ENCODE measurements around the gene NUCKS1.

NUCKS1 gene

GRCh38 chr1:205693421-205693991, 56.5 kb downstream of the NUCKS1 start:
- no peak for DNase-seq

DNA sequence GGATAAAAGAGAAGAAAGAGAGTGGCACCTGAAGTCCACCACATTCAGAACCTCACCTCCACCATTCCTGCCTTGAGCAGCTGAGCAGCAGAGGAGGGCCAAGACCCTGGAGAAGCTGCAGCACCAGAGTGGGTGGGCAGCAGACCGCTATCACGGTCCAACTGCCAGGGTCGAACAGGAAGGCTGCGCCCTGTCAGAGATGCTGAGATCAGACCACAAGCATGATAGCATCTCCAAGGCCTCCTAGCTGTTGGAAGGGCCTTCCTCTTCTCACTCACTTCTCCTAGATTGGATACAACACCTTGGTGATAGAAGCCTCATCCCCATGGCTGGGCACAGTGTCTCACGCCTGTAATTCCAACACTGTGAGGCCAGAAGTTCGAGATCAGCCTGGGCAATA, 57.6 kb downstream of the NUCKS1 start:
- no peak for DNase-seq

- DNase-seq, result no peak
Observed at GRCh38 chr1:205690122-205690756, 59.7 kb downstream of the NUCKS1 start.

- no peak for DNase-seq
Observed at GRCh38 chr1:205689479-205689878, 60.5 kb downstream of the NUCKS1 start.

GRCh38 chr1:205688171-205689080, 61.6 kb downstream of the NUCKS1 start:
- DNase-seq, result no peak

- no peak for DNase-seq
Observed at GRCh38 chr1:205687242-205687641, 62.7 kb downstream of the NUCKS1 start.

GRCh38 chr1:205681364-205681763, 68.6 kb downstream of the NUCKS1 start:
- DNase-seq, result no peak

DNA sequence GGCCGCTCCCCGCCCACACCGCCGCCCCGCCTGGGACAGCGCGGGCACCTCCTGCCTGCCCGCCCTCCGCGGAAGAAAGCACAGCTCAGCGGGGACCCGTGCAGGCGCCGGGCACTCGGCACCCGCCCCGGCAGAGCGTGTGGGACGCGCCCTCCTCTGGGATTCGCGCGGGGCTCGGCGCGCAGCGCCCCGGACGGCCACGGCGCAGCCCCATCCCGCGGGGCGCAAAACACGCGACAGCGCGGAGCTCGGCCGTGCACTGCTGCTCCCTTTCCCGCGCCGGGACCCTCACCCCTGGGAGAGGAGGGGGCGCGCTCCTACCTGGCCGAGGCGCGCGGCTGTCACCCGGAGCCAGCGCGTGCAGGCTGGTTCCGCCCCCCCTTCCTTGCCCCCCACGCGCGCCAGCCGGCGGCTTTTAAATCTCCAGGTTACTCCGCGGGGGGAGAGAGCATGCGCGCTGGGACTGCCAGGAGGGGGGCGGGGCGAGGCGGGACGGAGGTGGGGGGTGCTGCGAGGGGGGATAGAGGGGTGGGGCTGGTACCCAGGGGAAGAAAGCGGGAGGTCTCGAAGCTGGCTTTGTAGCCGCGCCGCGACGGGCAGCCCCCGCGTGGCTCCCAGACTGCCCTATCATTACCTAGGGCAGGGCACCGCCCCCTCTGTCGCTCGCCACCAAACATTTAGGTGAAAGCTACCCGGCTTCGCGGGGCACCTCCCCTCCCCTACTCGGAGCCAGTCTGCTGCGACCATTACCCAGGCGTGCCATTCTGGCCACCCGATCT, 69.7 kb downstream of the NUCKS1 start, which contains the start of gene SLC45A3:
SLC45A3 (minus strand) TSS at position 437 of the 779 bp plus-strand sequence. CDS start 15,853 bp downstream, outside the sequence.
- no peak for DNase-seq

GRCh38 chr1:205678286-205679111, 71.5 kb downstream of the NUCKS1 start:
- no peak for DNase-seq

- no peak for DNase-seq
Observed at GRCh38 chr1:205677167-205677566, 72.8 kb downstream of the NUCKS1 start.

DNA sequence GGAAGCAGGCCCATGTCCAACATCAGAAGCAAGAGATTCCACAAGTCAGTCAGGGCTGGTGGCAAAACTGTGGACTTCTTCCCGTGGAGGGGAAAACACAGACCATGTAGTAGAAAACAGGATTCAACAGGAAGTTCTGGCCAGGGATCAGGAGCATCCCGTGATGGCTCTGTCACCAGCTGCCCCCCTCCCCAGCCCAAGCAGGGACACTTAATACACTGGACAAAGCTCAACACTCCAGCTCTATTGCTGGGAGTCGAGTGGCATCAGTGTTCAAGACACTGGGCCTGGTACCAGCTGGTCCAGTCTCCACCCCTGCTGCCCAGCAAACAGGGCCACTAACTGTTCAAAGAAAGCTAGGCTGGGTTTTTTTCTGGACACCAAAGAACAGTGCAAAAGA, 73.4 kb downstream of the NUCKS1 start:
- DNase-seq, result no peak

DNA sequence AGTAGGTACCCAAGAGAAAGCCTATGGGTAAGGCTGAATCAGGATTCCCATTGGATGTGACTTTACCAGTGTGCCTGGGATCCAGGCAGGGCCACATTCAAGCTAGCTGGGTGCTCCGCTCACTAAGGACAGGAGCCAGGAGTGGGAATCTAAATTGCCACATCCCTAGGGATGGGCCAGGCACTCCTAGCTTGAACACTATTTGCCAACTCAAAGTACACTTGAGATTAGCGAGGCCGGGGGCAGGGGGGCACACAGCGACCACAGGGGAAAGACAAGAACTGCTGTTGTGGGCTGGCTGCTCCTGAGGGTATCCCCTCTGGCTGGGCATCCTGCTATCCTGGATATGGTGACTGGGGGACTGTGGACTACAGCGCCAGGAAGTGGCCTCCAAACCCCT, 74.0 kb downstream of the NUCKS1 start:
- no peak for DNase-seq

GRCh38 chr1:205675247-205675646, 74.7 kb downstream of the NUCKS1 start:
- no peak for DNase-seq

DNA sequence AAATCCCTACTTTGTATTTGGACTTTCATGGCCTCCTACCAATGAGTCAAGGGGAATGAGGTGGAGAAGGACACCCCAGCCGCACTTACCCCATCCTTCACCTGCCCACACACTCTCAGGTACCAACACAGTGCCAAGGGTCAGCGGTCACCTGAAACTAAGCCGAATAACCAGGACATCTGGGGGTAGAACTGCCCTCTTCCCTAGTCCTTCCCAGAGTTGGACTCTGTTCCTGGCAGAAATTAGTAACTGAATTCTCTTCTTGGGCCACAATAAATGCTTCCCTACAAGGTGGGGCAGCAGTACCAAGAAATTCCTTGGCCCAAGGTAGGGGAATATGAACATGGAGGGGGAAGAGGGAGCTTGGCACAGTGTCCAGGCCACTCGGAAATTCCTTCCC, 77.0 kb downstream of the NUCKS1 start:
- DNase-seq, result no peak

GRCh38 chr1:205672395-205672889, 77.5 kb downstream of the NUCKS1 start:
- DNase-seq, result no peak

- DNase-seq, result no peak
Observed at GRCh38 chr1:205670611-205671430, 79.2 kb downstream of the NUCKS1 start.

- no peak for DNase-seq
Observed at GRCh38 chr1:205670150-205670446, 79.9 kb downstream of the NUCKS1 start.

DNA sequence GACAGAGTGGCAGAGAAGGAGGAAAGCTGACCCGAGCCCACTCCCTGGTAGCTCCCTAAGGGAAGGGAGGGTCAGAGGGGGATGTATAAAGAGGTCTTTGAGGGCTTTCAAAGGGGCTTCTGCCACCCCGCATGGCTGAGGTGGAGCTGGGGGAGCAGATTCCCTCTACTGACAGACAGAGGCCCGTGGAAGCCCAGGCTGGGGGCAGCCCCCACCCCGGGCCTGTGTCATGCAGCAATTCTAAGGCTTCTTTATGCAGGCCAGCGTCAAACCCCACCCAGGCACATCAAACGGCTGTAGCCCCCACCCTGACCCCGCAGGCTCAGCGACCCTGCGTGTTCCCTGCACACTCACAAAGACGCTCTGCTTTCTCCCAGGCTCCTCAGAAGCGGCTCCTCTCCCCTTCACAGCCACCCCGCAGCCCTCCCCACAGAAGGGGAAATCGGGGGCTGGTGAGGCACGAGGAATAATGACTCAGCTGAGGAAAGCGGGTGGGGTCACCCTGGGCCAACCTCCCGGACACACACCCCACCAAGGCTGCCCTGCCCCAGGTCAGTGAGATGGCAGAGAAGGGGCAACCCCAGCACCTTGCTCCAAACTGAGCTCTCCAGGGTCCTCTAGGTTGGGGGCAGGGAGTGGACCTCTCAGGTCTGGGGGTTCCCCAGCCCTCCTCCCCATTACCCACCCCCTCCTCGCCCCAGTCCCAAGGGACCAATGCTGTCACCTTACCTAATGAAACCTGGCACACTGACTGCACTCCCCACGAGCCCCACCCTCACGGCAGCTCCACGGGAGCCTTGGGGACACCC, 80.4 kb downstream of the NUCKS1 start:
- DNase-seq, result no peak

GRCh38 chr1:205668951-205669340, 81.0 kb downstream of the NUCKS1 start:
- no peak for DNase-seq

GRCh38 chr1:205667909-205668643, 81.9 kb downstream of the NUCKS1 start:
- DNase-seq, result no peak

Data from femur (tissue), 1 donor.